ENCODE results near the gene OXTR.

Gene OXTR

DNA sequence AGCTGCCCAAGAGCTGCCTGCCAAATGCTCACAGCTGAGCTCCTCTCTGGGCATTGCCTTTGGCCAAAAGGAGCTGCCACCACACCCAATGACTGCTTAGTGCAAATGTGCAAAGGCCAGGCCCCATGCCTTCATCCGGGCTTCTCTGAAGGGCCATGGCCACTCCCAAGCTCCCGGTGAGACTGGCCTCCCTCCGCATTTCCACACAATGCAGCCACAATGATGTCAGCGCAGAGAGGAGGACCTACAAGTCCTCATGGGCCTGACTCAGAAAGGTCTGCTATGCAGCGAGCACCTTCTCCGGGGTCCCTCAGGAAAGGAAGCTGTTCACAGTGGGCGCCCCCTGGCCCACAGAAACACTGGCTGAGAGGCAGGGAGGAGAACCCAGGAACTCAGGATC lies 12.7 kb downstream of the OXTR start:
- Histone ChIP-seq H3K9ac (ENCODE audit: low read length) (no peak overlapping the region), H3K4me1 (ENCODE audit: control insufficient read depth, insufficient read depth, low read depth, low read length) (peaks cover 25% of the 10 kb centered on the region), H2BK12ac (ENCODE audit: low read length in 2 of 2) (no peak overlapping the region), H2BK120ac (ENCODE audit: low read depth, low read length) (no peak overlapping the region), H3K9me3 (ENCODE audit: control insufficient read depth, low read length) (no peaks in the 10 kb centered on the region), H2BK5ac (ENCODE audit: low read depth, low read length, poor library complexity, severe bottlenecking) (no peak overlapping the region), H3K27ac (ENCODE audit: low read length, poor library complexity, severe bottlenecking) (no peak overlapping the region), H4K8ac (ENCODE audit: low read length) (no peak overlapping the region), H2BK15ac (ENCODE audit: low read depth, poor library complexity, severe bottlenecking) (no peak overlapping the region), H3K23ac (ENCODE audit: low read length in 2 of 2) (no peak overlapping the region), H4K91ac (ENCODE audit: low read length) (no peak overlapping the region), H3K4ac (ENCODE audit: low read depth in 1 of 2, low read length in 2 of 2) (peak overlapping the region in 1 of 2 experiments; percentile 27), H3K4me2 (ENCODE audit: low read length, poor library complexity, severe bottlenecking) (no peak overlapping the region), H2AFZ (ENCODE audit: low read depth, low read length) (no peak overlapping the region), H3K14ac (ENCODE audit: low read length in 2 of 2) (no peak overlapping the region), H3K36me3 (ENCODE audit: control insufficient read depth in 1 of 2, insufficient read depth in 2 of 2, low read depth in 1 of 2, low read length in 2 of 2) (peaks cover 0 to 59% of the 10 kb centered on the region in 2 experiments), H3K79me1 (replicated peaks; ENCODE audit: low read length, poor library complexity, severe bottlenecking) (peaks cover 38% of the 10 kb centered on the region), H3K27me3 (ENCODE audit: control insufficient read depth in 1 of 2, insufficient read depth in 1 of 2, low read length in 2 of 2) (peaks cover 0 to 4% of the 10 kb centered on the region in 2 experiments), H3K4me3 (ENCODE audit: insufficient read depth in 1 of 2, low read depth in 1 of 2, low read length in 2 of 2) (no peak overlapping the region), H2AK5ac (ENCODE audit: low read length, severe bottlenecking) (no peak overlapping the region), H3K18ac (ENCODE audit: low read depth in 1 of 2, low read length in 2 of 2) (no peak overlapping the region)
- WGBS: 88% methylated on average over 7 of the region's 7 CpGs
- no peak for DNase-seq

GRCh38 chr3:8755564-8756237 lies 13.7 kb downstream of the OXTR start:
- Histone ChIP-seq H3K27ac (ENCODE audit: low read length, poor library complexity, severe bottlenecking) (no peak overlapping the region), H2BK15ac (ENCODE audit: low read depth, poor library complexity, severe bottlenecking) (no peak overlapping the region), H3K4me3 (ENCODE audit: insufficient read depth in 1 of 2, low read depth in 1 of 2, low read length in 2 of 2) (no peak overlapping the region), H2BK12ac (ENCODE audit: low read length in 2 of 2) (no peak overlapping the region), H3K79me1 (replicated peaks; ENCODE audit: low read length, poor library complexity, severe bottlenecking) (peaks cover 36% of the 10 kb centered on the region), H3K4me2 (ENCODE audit: low read length, poor library complexity, severe bottlenecking) (no peak overlapping the region), H3K4me1 (ENCODE audit: control insufficient read depth, insufficient read depth, low read depth, low read length) (peaks cover 22% of the 10 kb centered on the region), H3K18ac (ENCODE audit: low read depth in 1 of 2, low read length in 2 of 2) (no peak overlapping the region), H4K91ac (ENCODE audit: low read length) (no peak overlapping the region), H2BK5ac (ENCODE audit: low read depth, low read length, poor library complexity, severe bottlenecking) (no peak overlapping the region), H3K23ac (ENCODE audit: low read length in 2 of 2) (no peak overlapping the region), H3K4ac (ENCODE audit: low read depth in 1 of 2, low read length in 2 of 2) (no peak overlapping the region), H3K14ac (ENCODE audit: low read length in 2 of 2) (no peak overlapping the region), H3K27me3 (ENCODE audit: control insufficient read depth in 1 of 2, insufficient read depth in 1 of 2, low read length in 2 of 2) (peaks cover 0 to 4% of the 10 kb centered on the region in 2 experiments), H2AFZ (ENCODE audit: low read depth, low read length) (no peak overlapping the region), H4K8ac (ENCODE audit: low read length) (no peak overlapping the region), H3K9ac (ENCODE audit: low read length) (no peak overlapping the region), H3K9me3 (ENCODE audit: control insufficient read depth, low read length) (no peaks in the 10 kb centered on the region), H2BK120ac (ENCODE audit: low read depth, low read length) (no peak overlapping the region), H2AK5ac (ENCODE audit: low read length, severe bottlenecking) (no peak overlapping the region), H3K36me3 (ENCODE audit: control insufficient read depth in 1 of 2, insufficient read depth in 2 of 2, low read depth in 1 of 2, low read length in 2 of 2) (peaks cover 0 to 49% of the 10 kb centered on the region in 2 experiments)
- WGBS: 77% methylated on average over 6 of the region's 6 CpGs
- peak; percentile 31 for DNase-seq

GRCh38 chr3:8755097-8755496 lies 14.3 kb downstream of the OXTR start:
- H3K14ac ChIP-seq (ENCODE audit: low read length in 2 of 2): no peak overlapping the region
- H3K23ac ChIP-seq (ENCODE audit: low read length in 2 of 2): no peak overlapping the region
- no CpG with 5 or more reads among the region's 3 CpGs for WGBS
- H3K36me3 ChIP-seq (ENCODE audit: control insufficient read depth in 1 of 2, insufficient read depth in 2 of 2, low read depth in 1 of 2, low read length in 2 of 2): peaks cover 0 to 43% of the 10 kb centered on the region in 2 experiments
- no peak overlapping the region for H2BK12ac ChIP-seq (ENCODE audit: low read length in 2 of 2)
- H3K9ac ChIP-seq (ENCODE audit: low read length): no peak overlapping the region
- no peak overlapping the region for H4K8ac ChIP-seq (ENCODE audit: low read length)
- H3K4me2 ChIP-seq (ENCODE audit: low read length, poor library complexity, severe bottlenecking): no peak overlapping the region
- H3K4me1 ChIP-seq (ENCODE audit: control insufficient read depth, insufficient read depth, low read depth, low read length): peaks cover 22% of the 10 kb centered on the region
- H3K4ac ChIP-seq (ENCODE audit: low read depth in 1 of 2, low read length in 2 of 2): no peak overlapping the region
- no peak overlapping the region for H3K4me3 ChIP-seq (ENCODE audit: insufficient read depth in 1 of 2, low read depth in 1 of 2, low read length in 2 of 2)
- H3K27me3 ChIP-seq (ENCODE audit: control insufficient read depth in 1 of 2, insufficient read depth in 1 of 2, low read length in 2 of 2): peaks cover 0 to 4% of the 10 kb centered on the region in 2 experiments
- H4K91ac ChIP-seq (ENCODE audit: low read length): no peak overlapping the region
- no peak overlapping the region for H2AFZ ChIP-seq (ENCODE audit: low read depth, low read length)
- H3K9me3 ChIP-seq (ENCODE audit: control insufficient read depth, low read length): no peaks in the 10 kb centered on the region
- no peak overlapping the region for H2BK5ac ChIP-seq (ENCODE audit: low read depth, low read length, poor library complexity, severe bottlenecking)
- no peak overlapping the region for H2BK120ac ChIP-seq (ENCODE audit: low read depth, low read length)
- H2BK15ac ChIP-seq (ENCODE audit: low read depth, poor library complexity, severe bottlenecking): no peak overlapping the region
- H3K79me1 ChIP-seq (replicated peaks; ENCODE audit: low read length, poor library complexity, severe bottlenecking): peaks cover 34% of the 10 kb centered on the region
- no peak overlapping the region for H3K18ac ChIP-seq (ENCODE audit: low read depth in 1 of 2, low read length in 2 of 2)
- H2AK5ac ChIP-seq (ENCODE audit: low read length, severe bottlenecking): no peak overlapping the region
- DNase-seq: no peak
- no peak overlapping the region for H3K27ac ChIP-seq (ENCODE audit: low read length, poor library complexity, severe bottlenecking)

GRCh38 chr3:8752832-8753231 lies 16.6 kb downstream of the OXTR start:
- no peak overlapping the region for H2AK5ac ChIP-seq (ENCODE audit: low read length, severe bottlenecking)
- no peak overlapping the region for H2BK5ac ChIP-seq (ENCODE audit: low read depth, low read length, poor library complexity, severe bottlenecking)
- H3K4ac ChIP-seq (ENCODE audit: low read depth in 1 of 2, low read length in 2 of 2): no peak overlapping the region
- H3K4me3 ChIP-seq (ENCODE audit: insufficient read depth in 1 of 2, low read depth in 1 of 2, low read length in 2 of 2): no peak overlapping the region
- H3K9me3 ChIP-seq (ENCODE audit: control insufficient read depth, low read length): no peaks in the 10 kb centered on the region
- no peak overlapping the region for H4K8ac ChIP-seq (ENCODE audit: low read length)
- no peak overlapping the region for H3K18ac ChIP-seq (ENCODE audit: low read depth in 1 of 2, low read length in 2 of 2)
- no peak overlapping the region for H3K4me2 ChIP-seq (ENCODE audit: low read length, poor library complexity, severe bottlenecking)
- H2AFZ ChIP-seq (ENCODE audit: low read depth, low read length): no peak overlapping the region
- peaks cover 10% of the 10 kb centered on the region for H3K4me1 ChIP-seq (ENCODE audit: control insufficient read depth, insufficient read depth, low read depth, low read length)
- no peak overlapping the region for H3K23ac ChIP-seq (ENCODE audit: low read length in 2 of 2)
- 97% methylated on average over 14 of the region's 14 CpGs for WGBS
- peaks cover 0 to 6% of the 10 kb centered on the region in 2 experiments for H3K27me3 ChIP-seq (ENCODE audit: control insufficient read depth in 1 of 2, insufficient read depth in 1 of 2, low read length in 2 of 2)
- H2BK120ac ChIP-seq (ENCODE audit: low read depth, low read length): no peak overlapping the region
- peak overlapping the region in 1 of 2 experiments; percentile 8 for H3K14ac ChIP-seq (ENCODE audit: low read length in 2 of 2)
- peaks cover 27% of the 10 kb centered on the region for H3K79me1 ChIP-seq (replicated peaks; ENCODE audit: low read length, poor library complexity, severe bottlenecking)
- H3K27ac ChIP-seq (ENCODE audit: low read length, poor library complexity, severe bottlenecking): no peak overlapping the region
- H2BK15ac ChIP-seq (ENCODE audit: low read depth, poor library complexity, severe bottlenecking): no peak overlapping the region
- H3K9ac ChIP-seq (ENCODE audit: low read length): no peak overlapping the region
- peaks cover 0 to 41% of the 10 kb centered on the region in 2 experiments for H3K36me3 ChIP-seq (ENCODE audit: control insufficient read depth in 1 of 2, insufficient read depth in 2 of 2, low read depth in 1 of 2, low read length in 2 of 2)
- DNase-seq: no peak
- no peak overlapping the region for H4K91ac ChIP-seq (ENCODE audit: low read length)
- no peak overlapping the region for H2BK12ac ChIP-seq (ENCODE audit: low read length in 2 of 2)
